Glutamatergic neuron (in vitro differentiated cells): Measurements from ENCODE around the gene RBM17. TPM values are rescaled to one million over a fixed set of nuclear protein-coding genes. Genes with fewer than 3 reads are reported as not detected.

ENCODE experiments used
- DNase-seq: peaks from one replicate; pipeline ENCODE4 v3.0.0; 2022
- H3K27ac Mint-ChIP-seq: one replicate; pipeline ENCODE4 v1.8.0; 2020; ENCODE audit warnings: mild to moderate bottlenecking, mixed read lengths, inconsistent platforms; ENCODE audit not compliant: unreplicated experiment
- H3K27me3 Mint-ChIP-seq: one replicate; pipeline ENCODE4 v1.8.0; 2020; ENCODE audit warnings: mild to moderate bottlenecking, moderate library complexity, mixed read lengths, inconsistent platforms; ENCODE audit not compliant: unreplicated experiment
- H3K36me3 Mint-ChIP-seq: one replicate; pipeline ENCODE4 v1.8.0; 2020; ENCODE audit warnings: mild to moderate bottlenecking, mixed read lengths, inconsistent platforms; ENCODE audit not compliant: unreplicated experiment
- H3K4me1 Mint-ChIP-seq: one replicate; pipeline ENCODE4 v1.8.0; 2020; ENCODE audit warnings: mild to moderate bottlenecking, low read depth, mixed read lengths, inconsistent platforms; ENCODE audit not compliant: unreplicated experiment
- H3K4me3 Mint-ChIP-seq: one replicate; pipeline ENCODE4 v1.8.0; 2020; ENCODE audit warnings: mild to moderate bottlenecking, mixed read lengths, inconsistent platforms; ENCODE audit not compliant: unreplicated experiment
- H3K9me3 Mint-ChIP-seq: one replicate; pipeline ENCODE4 v1.8.0; 2020; ENCODE audit warnings: mild to moderate bottlenecking, moderate library complexity, mixed read lengths, inconsistent platforms; ENCODE audit not compliant: unreplicated experiment
- CTCF ChIP-seq: fragments of 200-600 bp; sonication (generic); IDR thresholded peaks from one replicate; pipeline ENCODE4 v1.5.0; 2021; ENCODE audit not compliant: partially characterized antibody, unreplicated experiment
- total RNA-seq: library from RNA; stranded (reverse); fragmentation: NEBNext Ultra II Directional; extraction: Animal tissue kit (Norgen Biotek cat#: 25700); gene quantifications from one replicate; pipeline ENCODE4 v1.2.1, GENCODE V29; 2021; ENCODE audit not compliant: unreplicated experiment

RBM17 gene
- total RNA-seq, 1 donor from 2014 or later = 171 TPM

DNA sequence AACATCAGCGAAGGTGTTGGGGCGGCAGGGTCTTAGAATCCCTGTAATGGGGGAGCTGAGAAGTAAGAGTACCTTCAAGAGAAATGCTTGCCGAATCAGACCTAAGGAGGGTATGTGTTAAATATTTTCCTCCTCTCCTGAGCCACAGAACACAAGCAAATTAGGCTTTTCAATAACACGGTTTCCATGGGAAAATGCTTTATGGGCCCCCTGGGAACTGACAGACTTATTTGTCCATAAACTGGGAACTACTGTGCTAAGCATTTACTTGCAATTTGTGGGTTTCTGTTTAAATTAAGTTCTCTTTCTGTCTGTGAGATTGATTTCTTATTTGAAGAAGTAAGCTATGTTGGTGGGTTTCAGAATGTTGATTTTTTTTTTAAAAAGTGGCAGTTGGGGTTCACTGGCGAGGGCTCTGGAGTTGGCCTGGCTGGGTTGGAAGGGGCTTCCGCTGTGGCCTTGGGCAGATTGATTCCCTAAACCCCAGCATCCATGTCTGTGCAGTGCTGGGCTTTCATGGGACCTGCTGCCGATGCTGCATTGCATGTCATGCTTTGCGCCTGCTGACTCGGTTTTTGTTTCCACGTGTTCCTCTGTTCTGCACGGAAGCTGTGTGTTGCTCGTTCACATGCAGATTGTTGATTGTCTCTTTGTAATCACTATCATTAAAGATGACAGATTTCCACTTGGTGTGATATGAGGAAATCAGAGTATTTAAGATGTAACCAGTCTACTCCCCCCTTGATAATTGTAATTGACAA, 7.2 kb downstream of the RBM17 start:
- DNase-seq = no peak
- peaks cover 5% of the 10 kb centered on the region for H3K9me3 Mint-ChIP-seq
- no peak for TF ChIP-seq CTCF
- H3K36me3 Mint-ChIP-seq = no peaks in the 10 kb centered on the region
- H3K27me3 Mint-ChIP-seq = peaks cover under 1% of the 10 kb centered on the region
- H3K27ac Mint-ChIP-seq = peak overlapping the region; percentile 89
- peaks cover 66% of the 10 kb centered on the region for H3K4me1 Mint-ChIP-seq
- peak overlapping the region; percentile 70 for H3K4me3 Mint-ChIP-seq

GRCh38 chr10:6097063-6097462, 8.2 kb downstream of the RBM17 start:
- peak overlapping the region; percentile 83 for H3K27ac Mint-ChIP-seq
- H3K4me1 Mint-ChIP-seq = peaks cover 65% of the 10 kb centered on the region
- H3K27me3 Mint-ChIP-seq = peaks cover 3% of the 10 kb centered on the region
- H3K36me3 Mint-ChIP-seq = no peaks in the 10 kb centered on the region
- H3K9me3 Mint-ChIP-seq = peaks cover 8% of the 10 kb centered on the region
- no peak for TF ChIP-seq CTCF
- DNase-seq = no peak
- H3K4me3 Mint-ChIP-seq = peak overlapping the region; percentile 68

GRCh38 chr10:6098156-6098555, 9.3 kb downstream of the RBM17 start:
- Mint-ChIP-seq H3K9me3 (peaks cover 10% of the 10 kb centered on the region), H3K4me1 (peaks cover 68% of the 10 kb centered on the region), H3K36me3 (no peaks in the 10 kb centered on the region), H3K27me3 (peaks cover 3% of the 10 kb centered on the region), H3K4me3 (peak overlapping the region; percentile 70), H3K27ac (peak overlapping the region; percentile 76)
- TF ChIP-seq CTCF = no peak
- DNase-seq = no peak

DNA sequence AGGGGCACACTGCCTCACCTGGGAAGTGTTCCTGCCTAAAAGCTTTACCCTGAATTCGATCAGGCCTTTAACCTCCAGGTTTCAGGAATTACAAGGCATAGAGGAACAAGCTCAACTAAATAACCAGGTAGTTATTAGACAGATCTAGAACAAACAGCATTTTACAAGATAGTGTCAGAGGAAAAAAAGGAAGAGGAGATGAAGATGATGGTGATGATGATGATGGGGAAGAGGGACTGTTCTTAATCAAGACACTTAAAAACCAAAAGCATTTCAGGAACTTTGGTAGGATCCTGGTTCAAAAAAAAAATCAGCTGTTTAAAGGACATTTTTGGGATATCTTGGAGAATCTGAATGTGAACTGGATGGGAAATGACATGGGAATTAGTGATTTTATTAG, 11.5 kb downstream of the RBM17 start:
- H3K27ac Mint-ChIP-seq = peak overlapping the region; percentile 96
- H3K4me1 Mint-ChIP-seq = peaks cover 67% of the 10 kb centered on the region
- peaks cover 10% of the 10 kb centered on the region for H3K9me3 Mint-ChIP-seq
- no peaks in the 10 kb centered on the region for H3K36me3 Mint-ChIP-seq
- H3K27me3 Mint-ChIP-seq = peaks cover 3% of the 10 kb centered on the region
- DNase-seq = no peak
- peak overlapping the region; percentile 75 for H3K4me3 Mint-ChIP-seq
- no peak for TF ChIP-seq CTCF

GRCh38 chr10:6101181-6101580, 12.3 kb downstream of the RBM17 start:
- no peaks in the 10 kb centered on the region for H3K36me3 Mint-ChIP-seq
- TF ChIP-seq CTCF = no peak
- H3K4me3 Mint-ChIP-seq = peak overlapping the region; percentile 50
- peaks cover 3% of the 10 kb centered on the region for H3K27me3 Mint-ChIP-seq
- H3K9me3 Mint-ChIP-seq = peaks cover 10% of the 10 kb centered on the region
- H3K4me1 Mint-ChIP-seq = peaks cover 61% of the 10 kb centered on the region
- H3K27ac Mint-ChIP-seq = peak overlapping the region; percentile 96
- DNase-seq = peak; percentile 55
